Measurements from ENCODE around the gene PTPRU. TPM values are rescaled to one million over a fixed set of nuclear protein-coding genes. Genes with fewer than 3 reads are reported as not detected.

PTPRU gene
- total RNA-seq, 1 experiment from 2014 or later: 31.4 TPM

DNA sequence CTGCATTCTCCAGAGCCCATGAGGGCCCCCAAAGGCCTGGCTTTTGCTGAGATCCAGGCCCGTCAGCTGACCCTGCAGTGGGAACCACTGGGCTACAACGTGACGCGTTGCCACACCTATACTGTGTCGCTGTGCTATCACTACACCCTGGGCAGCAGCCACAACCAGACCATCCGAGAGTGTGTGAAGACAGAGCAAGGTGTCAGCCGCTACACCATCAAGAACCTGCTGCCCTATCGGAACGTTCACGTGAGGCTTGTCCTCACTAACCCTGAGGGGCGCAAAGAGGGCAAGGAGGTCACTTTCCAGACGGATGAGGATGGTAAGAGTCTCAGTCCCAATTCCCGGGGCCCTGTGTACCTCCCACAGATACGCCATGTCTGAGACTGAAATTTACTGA is 39.1 kb downstream of the PTPRU start:
- BruUV-seq (replicated peaks): no TSS peak
- H3K27me3 ChIP-seq (ENCODE audit: insufficient read depth, low read depth): no peaks in the 10 kb centered on the region
- no peak overlapping the region for H3K4me3 ChIP-seq
- POLR2A ChIA-PET (ENCODE audit: unreplicated experiment): no interaction called here
- CTCF ChIA-PET: interaction anchor here (0.7 kb wide), 1 partner anchor 1480 kb away, joined by 15 read pairs; no protein-coding TSS in a partner anchor
- no peaks in the 10 kb centered on the region for H3K9me2 ChIP-seq (ENCODE audit: insufficient read depth)
- H3K79me2 ChIP-seq (ENCODE audit: low read depth): no peaks in the 10 kb centered on the region
- H3K9me3 ChIP-seq (ENCODE audit: insufficient read depth, low read depth): no peaks in the 10 kb centered on the region
- no peak for DNase-seq
- intact Hi-C loops (cut with micrococcal nuclease; ENCODE audit: unreplicated experiment): no loop called here
- H3K4me1 ChIP-seq (replicated peaks; ENCODE audit: insufficient read depth): peaks cover 21% of the 10 kb centered on the region
- no peaks in the 10 kb centered on the region for H4K20me1 ChIP-seq (ENCODE audit: insufficient read depth)
- H3K4me2 ChIP-seq: no peak overlapping the region
- H3K36me3 ChIP-seq (ENCODE audit: low read depth): no peaks in the 10 kb centered on the region
- TF ChIP-seq, protein P1, sequence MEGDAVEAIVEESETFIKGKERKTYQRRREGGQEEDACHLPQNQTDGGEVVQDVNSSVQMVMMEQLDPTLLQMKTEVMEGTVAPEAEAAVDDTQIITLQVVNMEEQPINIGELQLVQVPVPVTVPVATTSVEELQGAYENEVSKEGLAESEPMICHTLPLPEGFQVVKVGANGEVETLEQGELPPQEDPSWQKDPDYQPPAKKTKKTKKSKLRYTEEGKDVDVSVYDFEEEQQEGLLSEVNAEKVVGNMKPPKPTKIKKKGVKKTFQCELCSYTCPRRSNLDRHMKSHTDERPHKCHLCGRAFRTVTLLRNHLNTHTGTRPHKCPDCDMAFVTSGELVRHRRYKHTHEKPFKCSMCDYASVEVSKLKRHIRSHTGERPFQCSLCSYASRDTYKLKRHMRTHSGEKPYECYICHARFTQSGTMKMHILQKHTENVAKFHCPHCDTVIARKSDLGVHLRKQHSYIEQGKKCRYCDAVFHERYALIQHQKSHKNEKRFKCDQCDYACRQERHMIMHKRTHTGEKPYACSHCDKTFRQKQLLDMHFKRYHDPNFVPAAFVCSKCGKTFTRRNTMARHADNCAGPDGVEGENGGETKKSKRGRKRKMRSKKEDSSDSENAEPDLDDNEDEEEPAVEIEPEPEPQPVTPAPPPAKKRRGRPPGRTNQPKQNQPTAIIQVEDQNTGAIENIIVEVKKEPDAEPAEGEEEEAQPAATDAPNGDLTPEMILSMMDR (conservative IDR thresholded peaks at IDR 0.05): no peak
- TF ChIP-seq EZH2 (IDR thresholded peaks at IDR 0.05; ENCODE audit: low read depth): no peak
- H3K27ac ChIP-seq: no peak overlapping the region
- peaks cover 14% of the 10 kb centered on the region; the same call in 1 of the 2 replicates for H3F3A ChIP-seq (ENCODE audit: insufficient read depth, low read depth)
- no peak overlapping the region for H2AFZ ChIP-seq

DNA sequence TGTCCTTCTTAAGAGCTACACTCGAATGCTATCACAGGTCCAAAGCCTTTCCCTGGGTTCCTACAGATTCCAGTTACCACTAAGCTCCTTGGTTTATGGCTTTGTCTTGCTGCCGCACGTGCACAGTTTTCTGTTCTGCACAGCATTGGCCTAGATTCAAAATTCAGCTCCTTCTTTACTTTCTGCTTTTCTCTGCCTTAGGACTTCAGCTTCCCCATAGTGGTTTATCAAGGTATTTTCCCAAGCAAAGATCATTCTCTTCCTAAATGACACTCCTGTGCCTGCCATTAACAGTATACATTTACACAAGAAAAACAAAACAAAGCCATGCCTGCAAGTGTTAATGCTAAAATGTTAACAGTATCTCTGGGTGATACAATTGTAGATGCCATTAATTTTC is 41.8 kb downstream of the PTPRU start:
- ChIA-PET CTCF (no interaction called here), POLR2A (ENCODE audit: unreplicated experiment) (no interaction called here)
- Histone ChIP-seq H3K27me3 (ENCODE audit: insufficient read depth, low read depth) (no peaks in the 10 kb centered on the region), H3K36me3 (ENCODE audit: low read depth) (no peaks in the 10 kb centered on the region), H3K79me2 (ENCODE audit: low read depth) (no peaks in the 10 kb centered on the region), H3K4me1 (replicated peaks; ENCODE audit: insufficient read depth) (no peaks in the 10 kb centered on the region), H3K4me2 (no peak overlapping the region), H3K9me3 (ENCODE audit: insufficient read depth, low read depth) (no peaks in the 10 kb centered on the region), H3F3A (ENCODE audit: insufficient read depth, low read depth) (no peaks in the 10 kb centered on the region), H2AFZ (no peak overlapping the region), H3K9me2 (ENCODE audit: insufficient read depth) (no peaks in the 10 kb centered on the region), H3K4me3 (no peak overlapping the region), H4K20me1 (ENCODE audit: insufficient read depth) (no peaks in the 10 kb centered on the region), H3K27ac (no peak overlapping the region)
- intact Hi-C loops (cut with micrococcal nuclease; ENCODE audit: unreplicated experiment): no loop called here
- TF ChIP-seq EZH2 (IDR thresholded peaks at IDR 0.05; ENCODE audit: low read depth): no peak
- TF ChIP-seq, protein P1 (conservative IDR thresholded peaks at IDR 0.05): no peak
- BruUV-seq (replicated peaks): no TSS peak
- DNase-seq: no peak

DNA sequence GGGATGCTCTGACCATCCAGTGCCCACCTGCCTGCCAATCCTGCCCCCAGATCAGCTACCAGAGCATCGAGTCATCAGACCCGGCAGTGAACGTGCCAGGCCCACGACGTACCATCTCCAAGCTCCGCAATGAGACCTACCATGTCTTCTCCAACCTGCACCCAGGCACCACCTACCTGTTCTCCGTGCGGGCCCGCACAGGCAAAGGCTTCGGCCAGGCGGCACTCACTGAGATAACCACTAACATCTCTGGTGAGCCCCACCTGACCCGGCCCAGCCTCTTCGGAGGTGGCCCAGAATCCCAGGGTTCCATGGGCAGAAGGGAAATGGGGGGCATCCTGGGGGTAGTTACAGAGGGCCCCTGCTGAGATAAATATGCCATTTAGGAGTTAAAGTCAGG is 43.1 kb downstream of the PTPRU start:
- DNase-seq: no peak
- Histone ChIP-seq H2AFZ (no peak overlapping the region), H3K79me2 (ENCODE audit: low read depth) (no peaks in the 10 kb centered on the region), H3K27ac (no peak overlapping the region), H3F3A (ENCODE audit: insufficient read depth, low read depth) (no peaks in the 10 kb centered on the region), H4K20me1 (ENCODE audit: insufficient read depth) (no peaks in the 10 kb centered on the region), H3K4me3 (no peak overlapping the region), H3K36me3 (ENCODE audit: low read depth) (no peaks in the 10 kb centered on the region), H3K4me1 (replicated peaks; ENCODE audit: insufficient read depth) (no peaks in the 10 kb centered on the region), H3K9me3 (ENCODE audit: insufficient read depth, low read depth) (no peaks in the 10 kb centered on the region), H3K27me3 (ENCODE audit: insufficient read depth, low read depth) (no peaks in the 10 kb centered on the region), H3K9me2 (ENCODE audit: insufficient read depth) (no peaks in the 10 kb centered on the region), H3K4me2 (no peak overlapping the region)
- POLR2A ChIA-PET (ENCODE audit: unreplicated experiment): no interaction called here
- TF ChIP-seq EZH2 (IDR thresholded peaks at IDR 0.05; ENCODE audit: low read depth): no peak
- TF ChIP-seq, protein P1 (conservative IDR thresholded peaks at IDR 0.05): no peak
- intact Hi-C loops (cut with micrococcal nuclease; ENCODE audit: unreplicated experiment): no loop called here
- CTCF ChIA-PET: no interaction called here
- no TSS peak for BruUV-seq (replicated peaks)

Data from PC-9 (cell line).